Uterus (tissue), 4 donors: Measurements from ENCODE around the gene PLEKHN1. TPM values are rescaled to one million over a fixed set of nuclear protein-coding genes. Genes with fewer than 3 reads are reported as not detected.
"Not testable (repeated sequence)": the region's sequence is repeated elsewhere in the genome, so short reads cannot be mapped to it uniquely, and the experiment has no call there.

Experiments
- DNase-seq, 2 donors: peaks; one replicate each; pipeline ENCODE4 v3.0.0-alpha.2; 2019 to 2020
- H3K27ac ChIP-seq, 2 donors: fragments of 200-600 bp; sonication (generic); 1 replicate in 1 of 2; 2 replicates in 1 of 2; pipeline ENCODE4 v1.5.1; 2016 to 2018
- H3K27me3 ChIP-seq, 2 donors: fragments of 200-600 bp; sonication (generic); one replicate each; pipeline ENCODE4 v1.5.1; 2018 to 2019; ENCODE audit warnings: control low read depth in 1 of 2
- H3K36me3 ChIP-seq, 2 donors: fragments of 200-600 bp; sonication (generic); one replicate each; pipeline ENCODE4 v1.5.1; 2019; ENCODE audit warnings: control low read depth in 1 of 2
- H3K4me1 ChIP-seq, 2 donors: fragments of 200-600 bp; sonication (generic); one replicate each; pipeline ENCODE4 v1.5.1; 2018 to 2019; ENCODE audit warnings: control low read depth in 1 of 2
- H3K4me3 ChIP-seq, 2 donors: fragments of 200-600 bp; sonication (generic); 1 replicate in 1 of 2; 2 replicates in 1 of 2; pipeline ENCODE4 v1.5.1; 2018 to 2019; ENCODE audit warnings: mild to moderate bottlenecking in 1 of 2
- H3K9me3 ChIP-seq, 2 donors: fragments of 200-600 bp; sonication (generic); one replicate each; pipeline ENCODE4 v1.5.1; 2019; ENCODE audit warnings: control low read depth in 1 of 2
- CTCF ChIP-seq, 4 experiments: fragments of 200-600 bp in 2 of 4; fragments of 450-650 bp in 2 of 4; sonication (generic) in 2 of 4; IDR thresholded peaks; one replicate each; pipeline ENCODE4 v1.5.1; 2016 to 2019; ENCODE audit warnings: antibody characterized with exemption in 4 of 4, mild to moderate bottlenecking in 2 of 4, moderate library complexity in 1 of 4
- POLR2A ChIP-seq, 2 donors: fragments of 450-650 bp; IDR thresholded peaks; one replicate each; pipeline ENCODE4 v1.6.1; 2016; ENCODE audit warnings: antibody characterized with exemption in 2 of 2, mild to moderate bottlenecking in 1 of 2, moderate library complexity in 1 of 2
- intact Hi-C: fragments of 100-400 bp; cut with DNase I; formaldehyde crosslinking; loops from one replicate; pipeline ENCODE4 v1.15.1; 2023; ENCODE audit warnings: low total_unique reads
- total RNA-seq, 4 donors: library from RNA; depleted of rRNA in 3 of 4; stranded (reverse); fragments of >200 nt in 3 of 4; gene quantifications; one replicate each; pipeline versions ENCODE4 v1.1.0 to v1.2.4, GENCODE V29; 2014 to 2023
- donor health status: DM: yes; HTN: yes; CAD: no.

Gene PLEKHN1
- total RNA-seq, 4 donors from 2014 or later = 1.1 TPM; not detected in 3

GRCh38 chr1:983798-984475, 17.7 kb downstream of the PLEKHN1 start:
- H3K27me3 ChIP-seq = no peaks in the 10 kb centered on the region
- H3K4me3 ChIP-seq = no peak overlapping the region
- H3K36me3 ChIP-seq = no peaks in the 10 kb centered on the region
- no peaks in the 10 kb centered on the region for H3K9me3 ChIP-seq
- no peaks in the 10 kb centered on the region for H3K4me1 ChIP-seq
- intact Hi-C loops = loop anchor here (10.0 kb wide), 1 partner anchor 81 kb away; no protein-coding TSS in a partner anchor
- TF ChIP-seq CTCF (IDR thresholded peaks at IDR 0.05) (peak; percentile 65 to 97 (median 82)), POLR2A (IDR thresholded peaks at IDR 0.05) (no peak)
- H3K27ac ChIP-seq = no peak overlapping the region
- peak; percentile 31 to 58 for DNase-seq

GRCh38 chr1:984476-984814, 18.2 kb downstream of the PLEKHN1 start:
- Histone ChIP-seq H3K4me1 (no peaks in the 10 kb centered on the region), H3K4me3 (no peak overlapping the region)
- intact Hi-C loops = loop anchor here (10.0 kb wide), 1 partner anchor 80 kb away; no protein-coding TSS in a partner anchor

GRCh38 chr1:985126-985525, 18.8 kb downstream of the PLEKHN1 start:
- Histone ChIP-seq H3K36me3 (no peaks in the 10 kb centered on the region), H3K4me3 (no peak overlapping the region), H3K9me3 (no peaks in the 10 kb centered on the region), H3K4me1 (no peaks in the 10 kb centered on the region), H3K27ac (no peak overlapping the region), H3K27me3 (no peaks in the 10 kb centered on the region)
- DNase-seq = peak in 1 of 2 donors; percentile 13
- TF ChIP-seq CTCF (IDR thresholded peaks at IDR 0.05) (no peak), POLR2A (IDR thresholded peaks at IDR 0.05) (no peak)
- intact Hi-C loops = loop anchor here (10.0 kb wide), 1 partner anchor 80 kb away; no protein-coding TSS in a partner anchor

More at GRCh38 chr1:984476-984814, 18.2 kb downstream of the PLEKHN1 start:
- Histone ChIP-seq H3K36me3 (no peaks in the 10 kb centered on the region), H3K27ac (no peak overlapping the region), H3K9me3 (no peaks in the 10 kb centered on the region), H3K27me3 (no peaks in the 10 kb centered on the region)
- TF ChIP-seq POLR2A (IDR thresholded peaks at IDR 0.05) = no peak
- TF ChIP-seq CTCF (IDR thresholded peaks at IDR 0.05) = no peak
- no peak for DNase-seq

GRCh38 chr1:988061-988460, 21.8 kb downstream of the PLEKHN1 start:
- intact Hi-C loops = loop anchor here (10.0 kb wide), 1 partner anchor 77 kb away; no protein-coding TSS in a partner anchor
- not testable (repeated sequence) for H3K27me3 ChIP-seq, H3K4me3 ChIP-seq, DNase-seq, H3K27ac ChIP-seq, H3K9me3 ChIP-seq, H3K36me3 ChIP-seq, H3K4me1 ChIP-seq

GRCh38 chr1:991275-991674, 25.0 kb downstream of the PLEKHN1 start:
- H3K27ac ChIP-seq, H3K27me3 ChIP-seq, H3K36me3 ChIP-seq, intact Hi-C loops, H3K4me3 ChIP-seq, DNase-seq, H3K4me1 ChIP-seq, H3K9me3 ChIP-seq: not testable (repeated sequence)

- no peaks in the 10 kb centered on the region for H3K36me3 ChIP-seq
- no peaks in the 10 kb centered on the region for H3K4me1 ChIP-seq
- DNase-seq = no peak
- intact Hi-C loops = no loop called here
- H3K27me3 ChIP-seq = no peaks in the 10 kb centered on the region
- H3K4me3 ChIP-seq = no peak overlapping the region
- TF ChIP-seq POLR2A (IDR thresholded peaks at IDR 0.05) (no peak), CTCF (IDR thresholded peaks at IDR 0.05) (no peak)
- H3K9me3 ChIP-seq = no peaks in the 10 kb centered on the region
- no peak overlapping the region for H3K27ac ChIP-seq
Measured at GRCh38 chr1:991895-992294, 25.6 kb downstream of the PLEKHN1 start.
